CD4-positive, alpha-beta T cell treated with Interleukin-17A for 1 hour (primary cell): ENCODE data around the gene EFNA5.

Experiments used
- DNase-seq: peaks from one replicate; pipeline ENCODE4 v3.0.0-alpha.2; 2020

EFNA5 gene

GRCh38 chr5:107636555-107636954 lies 34.2 kb downstream of the EFNA5 start:
- no peak for DNase-seq

- DNase-seq: no peak
These were observed 34.7 kb downstream of the EFNA5 start for GRCh38 chr5:107636068-107636467.

- no peak for DNase-seq
These were observed 35.5 kb downstream of the EFNA5 start for GRCh38 chr5:107634981-107635848.

- no peak for DNase-seq
These were observed 37.4 kb downstream of the EFNA5 start for GRCh38 chr5:107633171-107633901.

DNA sequence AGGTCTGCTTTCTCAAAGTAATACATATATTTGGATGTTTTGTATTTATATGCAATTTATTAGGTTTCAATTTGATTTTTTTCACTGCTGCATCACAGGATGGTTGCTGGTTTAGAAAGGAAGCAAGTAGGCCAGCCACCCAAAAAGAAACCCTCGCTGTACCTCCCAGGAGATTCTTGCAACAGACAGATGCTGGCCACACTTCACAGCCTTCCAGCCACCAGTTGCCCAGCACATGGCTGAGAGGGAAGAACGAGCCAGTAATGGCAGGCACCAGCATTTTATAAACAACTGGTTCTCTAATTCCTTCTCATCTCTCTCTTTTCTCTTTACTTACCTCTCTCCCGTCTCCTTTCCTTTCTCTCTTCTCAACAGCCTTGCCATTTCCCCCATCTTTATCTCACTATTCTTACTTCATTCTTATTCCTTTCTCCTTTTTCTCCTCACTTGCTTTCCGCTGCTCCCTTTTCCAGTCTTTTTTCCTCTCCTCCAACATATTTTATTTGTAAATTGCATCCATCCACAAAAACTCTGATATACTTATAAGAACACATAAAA lies 38.9 kb downstream of the EFNA5 start:
- DNase-seq: no peak

- DNase-seq: no peak
These were observed 40.6 kb downstream of the EFNA5 start for GRCh38 chr5:107630184-107630583.

GRCh38 chr5:107624235-107624634 lies 46.5 kb downstream of the EFNA5 start:
- DNase-seq: no peak

- no peak for DNase-seq
These were observed 49.6 kb downstream of the EFNA5 start for GRCh38 chr5:107621089-107621488.

DNA sequence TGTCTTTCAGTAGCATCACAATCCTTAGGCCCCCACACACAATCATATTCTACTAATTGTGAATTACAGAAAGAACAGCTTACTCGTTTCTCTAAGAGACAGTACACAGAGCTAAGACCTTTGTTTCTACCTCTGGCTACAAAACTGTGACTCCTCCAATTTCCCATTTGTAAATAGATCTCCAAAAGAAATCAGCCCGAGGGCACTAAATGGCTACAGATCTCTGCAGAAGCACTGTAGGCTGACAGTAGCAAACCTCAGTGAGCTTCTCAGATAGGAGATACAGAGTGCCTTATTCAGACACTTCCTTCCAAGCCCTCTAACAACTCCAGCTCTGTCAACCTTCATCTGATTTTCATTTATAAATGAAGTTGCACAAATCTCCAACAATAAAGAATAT lies 51.0 kb downstream of the EFNA5 start:
- DNase-seq: no peak

DNA sequence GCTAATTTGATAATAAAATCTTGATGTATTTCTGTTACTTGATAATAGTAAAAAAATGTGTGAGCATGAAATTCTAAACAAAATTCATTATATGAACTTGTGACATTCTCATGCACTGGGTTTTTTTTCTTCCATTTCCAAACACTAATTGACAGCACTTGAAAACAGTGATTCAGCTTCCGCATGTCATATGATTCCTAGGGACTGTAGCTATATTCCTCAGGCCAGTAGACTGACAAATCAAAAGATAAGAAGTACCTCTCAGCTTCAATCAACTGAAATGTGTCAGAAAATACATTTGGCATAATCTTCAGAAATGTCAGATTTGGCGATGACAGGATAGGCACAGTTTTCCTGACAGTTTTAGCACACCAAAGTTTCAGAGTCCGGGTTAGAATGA lies 52.5 kb downstream of the EFNA5 start:
- DNase-seq: no peak

GRCh38 chr5:107617052-107617451 lies 53.7 kb downstream of the EFNA5 start:
- DNase-seq: no peak

DNA sequence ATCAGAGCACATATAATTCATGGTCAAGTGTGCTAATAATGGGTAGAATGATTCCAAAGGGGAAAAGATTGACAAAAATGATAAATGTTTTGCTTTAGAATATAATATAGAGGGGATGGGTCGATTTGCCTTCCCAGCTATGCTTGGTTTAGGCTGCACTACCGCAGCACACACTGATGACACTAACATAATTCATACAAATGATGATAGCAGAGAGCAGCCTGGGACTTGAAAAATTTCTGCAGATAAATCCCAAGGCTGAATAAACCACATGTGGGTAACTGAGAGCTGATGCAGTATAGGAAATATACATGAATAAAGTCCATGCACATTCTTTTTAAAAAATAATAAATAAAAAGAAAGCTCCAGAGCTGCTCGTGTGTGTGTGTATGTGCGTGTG lies 54.5 kb downstream of the EFNA5 start:
- no peak for DNase-seq

- no peak for DNase-seq
These were observed 55.4 kb downstream of the EFNA5 start for GRCh38 chr5:107615299-107615817.

- DNase-seq: no peak
These were observed 58.2 kb downstream of the EFNA5 start for GRCh38 chr5:107612541-107612940.

DNA sequence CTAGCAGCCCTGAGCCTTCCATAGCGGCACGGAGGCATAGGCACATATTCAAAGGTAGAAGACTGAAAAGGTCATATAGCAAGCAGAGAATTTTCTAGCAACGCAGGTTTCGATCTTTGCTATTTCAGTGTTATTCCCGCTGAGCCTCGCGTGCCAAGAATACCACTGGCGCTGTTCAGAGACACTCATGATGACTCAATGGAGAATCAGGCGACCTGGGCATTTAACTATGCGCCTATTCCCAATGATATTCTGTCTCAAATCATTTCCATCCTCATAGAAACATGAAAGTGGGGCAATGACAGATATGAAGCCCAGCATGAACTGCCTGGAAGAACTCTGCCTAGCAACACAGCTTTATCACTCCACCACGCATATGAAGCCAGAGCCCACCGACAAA lies 59.9 kb downstream of the EFNA5 start:
- DNase-seq: no peak

- DNase-seq: no peak
These were observed 62.9 kb downstream of the EFNA5 start for GRCh38 chr5:107607671-107608345.

DNA sequence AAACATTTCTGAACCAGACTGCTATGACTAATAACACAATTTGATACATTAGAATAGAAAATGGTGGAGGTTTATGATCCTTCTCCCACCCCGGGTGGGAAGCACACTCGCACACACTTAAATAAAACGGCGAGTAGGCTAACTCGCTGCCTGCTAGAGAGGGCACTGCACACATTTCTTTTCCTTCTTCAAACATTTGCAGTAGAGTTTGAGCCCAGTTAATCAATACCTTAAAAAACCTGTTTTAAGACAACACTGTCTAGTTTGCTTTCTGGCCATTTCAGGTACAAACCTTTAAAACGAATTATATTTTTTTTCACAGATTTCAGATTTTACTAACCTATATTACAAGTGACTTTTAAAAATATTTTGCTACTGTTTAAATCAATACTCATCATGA lies 63.5 kb downstream of the EFNA5 start:
- no peak for DNase-seq

DNA sequence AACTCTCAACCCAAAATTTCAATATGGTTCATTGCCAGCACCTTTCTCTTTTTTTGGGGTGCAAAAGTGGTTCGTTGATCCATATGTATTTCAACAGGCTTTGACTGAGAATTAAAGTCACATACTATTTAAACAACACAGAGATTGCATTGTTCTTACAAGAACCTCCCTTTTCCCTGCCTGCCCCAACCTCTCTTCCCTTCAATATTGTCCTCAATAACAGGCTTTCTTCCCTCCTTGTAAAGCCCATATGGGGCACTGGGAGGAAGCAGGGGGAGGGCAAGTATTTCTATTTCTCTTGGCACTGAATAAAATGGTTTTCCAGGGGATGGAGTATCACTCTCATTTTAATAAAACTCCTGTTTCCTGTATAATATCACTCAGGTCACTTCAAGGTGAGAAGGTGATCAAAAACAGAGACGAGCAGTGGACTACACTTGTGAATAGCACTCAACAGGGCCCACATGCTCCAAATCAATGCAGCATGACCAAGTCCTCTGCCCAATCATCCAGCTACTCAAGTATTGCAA lies 65.1 kb downstream of the EFNA5 start:
- DNase-seq: no peak

- DNase-seq: no peak
These were observed 65.7 kb downstream of the EFNA5 start for GRCh38 chr5:107604990-107605389.

DNA sequence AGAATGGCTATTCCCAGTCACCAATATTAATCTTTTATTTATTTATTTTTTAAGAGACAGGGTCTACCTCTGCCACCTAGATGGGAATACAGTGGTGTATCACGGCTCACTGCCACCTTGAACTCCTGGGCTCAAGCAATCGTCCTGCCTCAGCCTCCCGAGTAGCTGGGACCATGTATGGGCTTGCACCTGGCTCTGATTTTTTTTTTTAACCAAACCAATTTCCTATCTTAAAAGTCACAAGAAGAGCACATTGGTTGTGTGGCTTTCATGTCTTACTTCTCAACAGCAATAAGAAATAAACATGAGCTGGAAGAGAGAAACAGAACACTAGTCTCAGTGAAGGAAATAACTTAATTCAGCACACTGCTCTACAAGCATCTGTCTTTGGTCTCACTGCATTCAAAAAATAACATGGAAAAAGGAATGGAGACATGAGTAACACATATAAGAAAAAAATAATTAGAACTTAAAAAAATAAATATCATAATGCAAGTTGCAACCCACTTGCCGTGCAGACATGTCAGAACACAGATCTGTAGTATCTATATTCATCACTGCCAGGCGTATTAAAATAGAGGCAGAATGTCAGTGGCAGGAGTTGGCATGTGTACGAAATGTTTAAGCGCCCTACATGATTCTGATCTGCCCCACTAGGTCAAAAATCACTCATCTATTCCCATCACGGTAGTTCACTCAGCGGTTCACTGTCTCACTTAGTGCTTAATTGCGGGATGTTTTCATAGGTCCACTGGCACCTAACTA lies 66.4 kb downstream of the EFNA5 start:
- no peak for DNase-seq

- DNase-seq: no peak
These were observed 67.4 kb downstream of the EFNA5 start for GRCh38 chr5:107603349-107603748.

DNA sequence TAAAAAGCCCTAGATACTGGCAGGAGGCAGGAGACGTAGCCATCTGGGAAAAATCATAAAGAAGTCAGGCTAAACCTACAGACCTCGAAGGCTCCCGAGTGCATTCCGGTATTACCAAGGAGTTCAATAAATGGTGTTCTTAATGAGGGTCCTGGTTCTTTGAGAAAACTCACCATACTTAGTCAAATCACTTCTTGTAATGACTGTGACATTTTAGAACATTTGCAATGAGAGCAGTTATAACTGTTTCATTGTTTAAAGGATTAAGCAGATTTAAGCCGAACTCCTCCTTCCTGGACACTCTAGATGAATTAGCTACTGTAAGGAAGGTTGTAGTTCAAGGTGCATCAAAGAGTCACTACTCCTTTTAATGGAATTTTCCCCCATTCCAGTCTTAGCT lies 67.8 kb downstream of the EFNA5 start:
- DNase-seq: no peak
